ENCODE data around the gene HIVEP3.

DNA sequence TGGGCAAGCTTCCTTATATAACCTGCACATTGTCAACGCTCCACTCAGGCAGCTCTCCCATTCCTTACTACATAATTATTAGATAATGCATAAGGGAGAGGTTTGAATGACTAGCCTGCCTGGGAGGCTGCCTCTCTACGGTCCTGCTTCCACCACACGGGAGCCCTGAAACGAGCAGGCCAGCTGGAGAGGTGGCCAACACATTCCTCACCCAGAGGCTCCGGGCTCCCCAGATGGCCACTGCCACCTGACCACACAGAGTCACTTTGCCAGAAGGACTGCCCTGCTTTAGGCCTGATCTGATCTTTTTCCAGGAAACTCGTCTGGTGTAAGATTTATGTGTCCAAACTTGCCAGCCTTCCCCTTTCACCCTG lies 27.9 kb downstream of the HIVEP3 start:
- TF ChIP-seq, protein P1, sequence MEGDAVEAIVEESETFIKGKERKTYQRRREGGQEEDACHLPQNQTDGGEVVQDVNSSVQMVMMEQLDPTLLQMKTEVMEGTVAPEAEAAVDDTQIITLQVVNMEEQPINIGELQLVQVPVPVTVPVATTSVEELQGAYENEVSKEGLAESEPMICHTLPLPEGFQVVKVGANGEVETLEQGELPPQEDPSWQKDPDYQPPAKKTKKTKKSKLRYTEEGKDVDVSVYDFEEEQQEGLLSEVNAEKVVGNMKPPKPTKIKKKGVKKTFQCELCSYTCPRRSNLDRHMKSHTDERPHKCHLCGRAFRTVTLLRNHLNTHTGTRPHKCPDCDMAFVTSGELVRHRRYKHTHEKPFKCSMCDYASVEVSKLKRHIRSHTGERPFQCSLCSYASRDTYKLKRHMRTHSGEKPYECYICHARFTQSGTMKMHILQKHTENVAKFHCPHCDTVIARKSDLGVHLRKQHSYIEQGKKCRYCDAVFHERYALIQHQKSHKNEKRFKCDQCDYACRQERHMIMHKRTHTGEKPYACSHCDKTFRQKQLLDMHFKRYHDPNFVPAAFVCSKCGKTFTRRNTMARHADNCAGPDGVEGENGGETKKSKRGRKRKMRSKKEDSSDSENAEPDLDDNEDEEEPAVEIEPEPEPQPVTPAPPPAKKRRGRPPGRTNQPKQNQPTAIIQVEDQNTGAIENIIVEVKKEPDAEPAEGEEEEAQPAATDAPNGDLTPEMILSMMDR (IDR thresholded peaks at IDR 0.05) = no peak
- TF ChIP-seq POLR2A (IDR thresholded peaks at IDR 0.05) = no peak
